ENCODE data around the gene CYGB. TPM values are rescaled to one million over a fixed set of nuclear protein-coding genes. Genes with fewer than 3 reads are reported as not detected.
A peak's percentile ranks its signal among the peaks of the same experiment; 100 is the strongest.
"Not testable (repeated sequence)": the region's sequence is repeated elsewhere in the genome, so short reads cannot be mapped to it uniquely, and the experiment has no call there.

CYGB gene
- total RNA-seq, 2 donors from 2014 or later: 7.0 to 13.8 TPM

- H3K4me1 ChIP-seq (replicated peaks): no peaks in the 10 kb centered on the region
- DNase-seq (ENCODE audit: low spot score): no peak
- intact Hi-C loops (cut with DNase I): no loop called here
- no peaks in the 10 kb centered on the region for H3K27me3 ChIP-seq (replicated peaks; ENCODE audit: insufficient read depth)
- H3K4me3 ChIP-seq: no peak overlapping the region
- H3K27ac ChIP-seq: no peak overlapping the region
- no peaks in the 10 kb centered on the region for H3K36me3 ChIP-seq
- WGBS: 84% methylated on average over 14 of the region's 14 CpGs
- no peak for TF ChIP-seq CTCF (IDR thresholded peaks at IDR 0.05)
- no peaks in the 10 kb centered on the region for H3K9me3 ChIP-seq
Observed at GRCh38 chr17:76565728-76566612, 28.5 kb upstream of the CYGB start.

GRCh38 chr17:76564991-76565727, 27.6 kb upstream of the CYGB start:
- 42% methylated on average over 8 of the region's 8 CpGs for whole genome bisulfite sequencing
- intact Hi-C loops (cut with DNase I); H3K9me3 ChIP-seq; H3K4me1 ChIP-seq (replicated peaks); H3K27me3 ChIP-seq (replicated peaks; ENCODE audit: insufficient read depth); DNase-seq (ENCODE audit: low spot score); H3K27ac ChIP-seq; H3K4me3 ChIP-seq; H3K36me3 ChIP-seq: not testable (repeated sequence)

GRCh38 chr17:76563359-76563758, 25.9 kb upstream of the CYGB start:
- H3K4me1 ChIP-seq (replicated peaks); H3K9me3 ChIP-seq; H3K27me3 ChIP-seq (replicated peaks; ENCODE audit: insufficient read depth); intact Hi-C loops (cut with DNase I); H3K4me3 ChIP-seq; DNase-seq (ENCODE audit: low spot score); H3K36me3 ChIP-seq; H3K27ac ChIP-seq: not testable (repeated sequence)
- WGBS: 60% methylated on average over 2 of the region's 2 CpGs

- no peaks in the 10 kb centered on the region for H3K9me3 ChIP-seq
- no peak overlapping the region for H3K4me3 ChIP-seq
- DNase-seq (ENCODE audit: low spot score): no peak
- TF ChIP-seq POLR2AphosphoS5 (IDR thresholded peaks at IDR 0.05): no peak
- no peak for TF ChIP-seq CTCF (IDR thresholded peaks at IDR 0.05)
- TF ChIP-seq POLR2A (IDR thresholded peaks at IDR 0.05): no peak
- no peaks in the 10 kb centered on the region for H3K4me1 ChIP-seq (replicated peaks)
- 7% methylated on average over 6 of the region's 6 CpGs for WGBS
- intact Hi-C loops (cut with DNase I): no loop called here
- H3K27ac ChIP-seq: peak overlapping the region in 1 of 2 donors; percentile 45
- H3K36me3 ChIP-seq: no peaks in the 10 kb centered on the region
- no peaks in the 10 kb centered on the region for H3K27me3 ChIP-seq (replicated peaks; ENCODE audit: insufficient read depth)
Observed at GRCh38 chr17:76562734-76563148, 25.2 kb upstream of the CYGB start.

- no peak for DNase-seq (ENCODE audit: low spot score)
- TF ChIP-seq POLR2AphosphoS5 (IDR thresholded peaks at IDR 0.05): no peak
- no peak for TF ChIP-seq CTCF (IDR thresholded peaks at IDR 0.05)
- no peak for TF ChIP-seq POLR2A (IDR thresholded peaks at IDR 0.05)
- intact Hi-C loops (cut with DNase I): no loop called here
- no peaks in the 10 kb centered on the region for H3K9me3 ChIP-seq
- H3K36me3 ChIP-seq: no peaks in the 10 kb centered on the region
- 34% methylated on average over 5 of the region's 5 CpGs for WGBS
- peak overlapping the region in 1 of 2 donors; percentile 37 for H3K27ac ChIP-seq
- no peak overlapping the region for H3K4me3 ChIP-seq
- no peaks in the 10 kb centered on the region for H3K4me1 ChIP-seq (replicated peaks)
- H3K27me3 ChIP-seq (replicated peaks; ENCODE audit: insufficient read depth): no peaks in the 10 kb centered on the region
Observed at GRCh38 chr17:76561799-76562268, 24.3 kb upstream of the CYGB start.
